DND-41 (cell line): Measurements from ENCODE around the gene FLNA.

ENCODE experiments used
- CTCF ChIP-seq: IDR thresholded peaks from 2 replicates; pipeline ENCODE4 v1.5.1; 2012; ENCODE audit warnings: borderline replicate concordance, low read length, moderate library complexity, mild to moderate bottlenecking; ENCODE audit not compliant: poor library complexity, severe bottlenecking; ENCODE audit errors: extremely low read depth
- EZH2 ChIP-seq: IDR thresholded peaks from 3 replicates; pipeline ENCODE4 v1.6.1; 2012; ENCODE audit warnings: borderline replicate concordance, low read depth, mild to moderate bottlenecking, moderate library complexity, low read length, inconsistent platforms; ENCODE audit not compliant: severe bottlenecking

- TF ChIP-seq CTCF: no peak
- no peak for TF ChIP-seq EZH2
Measured at GRCh38 chrX:154370300-154371016, 4.0 kb downstream of the FLNA start.
